Hypothalamus (tissue), 51 donors: Measurements from ENCODE around the gene C1orf94.
A peak's percentile ranks its signal among the peaks of the same experiment; 100 is the strongest.

Experiments used
- DNase-seq, 51 donors: peaks; one replicate each; lab custom pipeline; 2025; lab: John Stamatoyannopoulos, UW

Gene C1orf94

GRCh38 chr1:34176830-34177603, at the start of gene C1orf94:
Gene C1orf94, plus strand, starts transcription at chr1:34176907. Its CDS starts 883 bp downstream, at chr1:34177790.
- peak in 15 of 51 donors; percentile 2 to 48 (median 12) for DNase-seq

GRCh38 chr1:34127006-34128000, 49.4 kb upstream of the C1orf94 start:
- DNase-seq: no peak

- no peak for DNase-seq
Measured at GRCh38 chr1:34128186-34128889, 48.4 kb upstream of the C1orf94 start.

DNA sequence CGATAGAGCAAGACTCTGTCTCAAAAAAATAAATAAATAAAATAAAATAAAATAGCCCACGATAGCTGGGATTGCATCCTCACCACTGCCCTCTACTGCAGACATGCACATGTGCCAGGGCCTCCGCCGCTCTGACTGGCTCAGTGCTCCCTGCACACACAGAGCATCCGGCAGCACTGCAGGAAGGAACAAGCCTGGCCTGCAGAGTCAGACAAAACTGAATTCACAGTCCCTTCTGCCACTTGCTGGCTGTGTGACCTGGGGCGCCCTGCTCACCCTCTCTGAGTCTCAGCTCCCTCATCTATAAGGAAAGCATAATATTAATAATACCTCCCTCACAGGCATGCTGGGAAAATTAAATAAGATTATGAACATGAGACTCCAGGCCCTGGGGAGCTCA, 47.1 kb upstream of the C1orf94 start:
- DNase-seq: peak in 1 of 51 donors; percentile 20

DNA sequence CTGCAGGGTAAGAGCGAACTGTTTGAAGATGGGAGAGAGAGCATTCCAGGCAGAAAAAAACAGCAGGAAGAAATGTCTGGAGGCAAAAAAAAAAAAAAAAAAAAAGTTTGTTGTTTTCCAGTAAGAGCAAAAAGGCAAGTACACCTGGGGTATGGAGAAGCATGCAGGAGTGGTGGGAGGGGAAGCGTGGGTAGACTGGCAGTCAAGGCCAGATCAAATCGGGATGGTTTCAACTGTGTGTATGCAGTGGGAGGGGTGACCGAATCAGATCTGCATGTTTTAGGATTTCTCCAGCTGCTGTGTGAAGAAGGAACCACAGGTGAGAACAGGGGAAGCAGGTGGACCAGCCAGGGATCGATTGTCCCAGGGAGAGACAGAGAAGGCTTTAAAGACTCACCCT, 46.4 kb upstream of the C1orf94 start:
- DNase-seq: no peak

DNA sequence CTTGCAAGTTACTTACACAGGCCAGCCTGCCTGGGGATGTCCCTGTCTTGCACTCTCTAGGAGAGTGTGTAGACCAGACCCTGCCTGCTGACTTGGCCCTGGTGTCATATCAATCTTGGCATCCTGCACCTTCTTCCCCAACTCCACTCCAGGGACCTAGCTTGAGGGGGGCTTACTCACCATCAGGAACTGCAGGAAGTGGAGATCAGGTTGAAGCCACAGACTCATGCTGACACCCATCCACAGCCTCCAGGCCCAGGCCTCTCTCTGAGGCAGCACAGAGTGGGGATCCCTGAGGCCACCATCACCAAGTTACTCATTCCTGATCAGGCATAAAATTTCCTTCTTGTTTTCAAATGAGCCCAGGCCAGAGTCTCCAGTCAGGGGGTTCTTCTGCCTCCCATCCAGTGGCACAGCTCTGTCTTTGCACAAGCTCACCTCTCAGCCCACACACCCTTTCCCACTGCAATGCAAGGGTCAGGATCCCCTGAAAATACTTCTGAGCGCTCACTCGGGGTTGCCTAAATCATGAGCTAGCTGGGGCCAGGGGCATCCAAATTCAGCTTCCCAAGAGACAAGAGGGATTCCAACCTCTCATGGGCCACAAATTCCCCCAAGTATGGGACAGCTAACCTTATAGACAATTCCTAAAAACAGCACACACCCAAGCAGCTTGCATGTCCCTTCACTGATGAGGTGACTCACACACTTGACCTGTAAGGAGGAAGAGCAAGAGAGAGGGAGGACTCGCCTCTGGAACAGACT, 45.1 kb upstream of the C1orf94 start:
- no peak for DNase-seq

DNA sequence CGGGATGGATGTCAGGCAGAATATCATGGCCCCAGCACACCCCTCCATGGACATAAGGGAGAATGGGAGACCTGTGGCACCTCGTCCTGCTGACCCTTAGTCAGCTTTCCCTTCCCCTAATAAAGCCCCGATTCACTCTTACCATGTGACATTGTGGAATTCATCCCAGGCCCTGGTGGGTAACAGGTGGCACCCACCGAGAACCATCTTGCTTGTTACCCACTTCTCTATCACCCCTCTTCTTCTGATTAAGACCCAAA, 44.6 kb upstream of the C1orf94 start:
- DNase-seq: no peak

GRCh38 chr1:34137411-34137810, 39.3 kb upstream of the C1orf94 start:
- DNase-seq: no peak

GRCh38 chr1:34140011-34140676, 36.6 kb upstream of the C1orf94 start:
- DNase-seq: peak in 3 of 51 donors; percentile 12 to 22 (median 15)

DNA sequence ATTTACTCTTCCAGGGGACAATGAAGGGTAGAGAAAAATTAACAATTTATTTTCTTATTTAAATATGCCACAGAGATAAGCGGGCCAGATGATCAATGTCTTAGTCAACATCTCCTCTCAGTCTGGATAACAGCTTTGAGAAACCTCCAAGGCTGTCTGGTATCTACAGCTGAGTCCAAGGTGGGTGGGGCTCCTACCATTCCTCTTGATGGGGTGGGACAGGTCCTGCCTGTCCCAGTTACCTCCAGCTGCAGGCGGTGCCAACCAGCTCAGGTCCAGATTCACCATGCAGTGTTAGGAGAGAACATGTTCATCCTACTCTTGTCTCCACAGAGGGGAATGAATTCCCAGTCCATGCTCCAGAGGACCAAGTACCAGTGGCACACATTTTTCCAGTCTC, 32.7 kb upstream of the C1orf94 start:
- DNase-seq: no peak

- no peak for DNase-seq
Measured at GRCh38 chr1:34144766-34145165, 31.9 kb upstream of the C1orf94 start.

GRCh38 chr1:34147301-34147700, 29.4 kb upstream of the C1orf94 start:
- no peak for DNase-seq

DNA sequence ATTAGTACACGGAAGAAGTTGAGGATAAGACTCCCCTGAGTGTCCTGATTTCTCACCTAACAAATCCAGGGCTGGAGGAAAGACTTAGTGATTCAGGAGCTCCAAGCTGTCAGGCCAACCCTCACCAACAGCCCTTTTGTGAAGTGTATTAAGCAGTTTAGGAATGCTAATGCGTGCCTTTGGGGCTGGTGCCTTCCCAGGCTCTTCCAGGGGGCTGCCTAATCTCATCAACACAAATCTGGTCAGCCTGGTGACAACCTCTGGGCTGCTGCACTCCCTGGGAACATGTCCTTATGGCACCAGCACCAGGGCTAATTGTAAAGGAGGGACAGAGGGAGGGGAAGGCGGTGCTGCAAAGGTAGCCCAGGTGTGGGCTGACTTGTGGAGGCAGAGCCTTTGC, 27.2 kb upstream of the C1orf94 start:
- no peak for DNase-seq

GRCh38 chr1:34153246-34153645, 23.5 kb upstream of the C1orf94 start:
- DNase-seq: no peak

GRCh38 chr1:34155860-34156259, 20.8 kb upstream of the C1orf94 start:
- no peak for DNase-seq

DNA sequence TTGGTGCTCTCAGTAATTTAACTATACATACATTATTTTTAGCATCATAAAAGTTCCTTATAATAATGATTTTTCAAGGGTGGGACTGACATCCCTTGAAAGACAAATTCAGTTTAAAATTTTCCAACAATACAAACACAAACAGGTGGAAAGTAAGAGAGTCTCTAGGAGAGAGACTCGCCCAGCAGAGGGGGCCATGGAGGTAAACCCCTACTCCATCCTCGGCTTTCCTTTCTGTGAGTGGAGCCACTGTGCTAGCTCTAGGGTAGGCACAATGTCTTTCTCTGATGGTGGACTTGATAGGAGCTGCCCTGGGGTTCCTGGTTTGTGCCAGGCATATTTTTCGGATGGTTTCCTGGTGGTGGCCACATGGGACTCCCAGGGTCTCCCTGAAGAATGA, 20.0 kb upstream of the C1orf94 start:
- no peak for DNase-seq

DNA sequence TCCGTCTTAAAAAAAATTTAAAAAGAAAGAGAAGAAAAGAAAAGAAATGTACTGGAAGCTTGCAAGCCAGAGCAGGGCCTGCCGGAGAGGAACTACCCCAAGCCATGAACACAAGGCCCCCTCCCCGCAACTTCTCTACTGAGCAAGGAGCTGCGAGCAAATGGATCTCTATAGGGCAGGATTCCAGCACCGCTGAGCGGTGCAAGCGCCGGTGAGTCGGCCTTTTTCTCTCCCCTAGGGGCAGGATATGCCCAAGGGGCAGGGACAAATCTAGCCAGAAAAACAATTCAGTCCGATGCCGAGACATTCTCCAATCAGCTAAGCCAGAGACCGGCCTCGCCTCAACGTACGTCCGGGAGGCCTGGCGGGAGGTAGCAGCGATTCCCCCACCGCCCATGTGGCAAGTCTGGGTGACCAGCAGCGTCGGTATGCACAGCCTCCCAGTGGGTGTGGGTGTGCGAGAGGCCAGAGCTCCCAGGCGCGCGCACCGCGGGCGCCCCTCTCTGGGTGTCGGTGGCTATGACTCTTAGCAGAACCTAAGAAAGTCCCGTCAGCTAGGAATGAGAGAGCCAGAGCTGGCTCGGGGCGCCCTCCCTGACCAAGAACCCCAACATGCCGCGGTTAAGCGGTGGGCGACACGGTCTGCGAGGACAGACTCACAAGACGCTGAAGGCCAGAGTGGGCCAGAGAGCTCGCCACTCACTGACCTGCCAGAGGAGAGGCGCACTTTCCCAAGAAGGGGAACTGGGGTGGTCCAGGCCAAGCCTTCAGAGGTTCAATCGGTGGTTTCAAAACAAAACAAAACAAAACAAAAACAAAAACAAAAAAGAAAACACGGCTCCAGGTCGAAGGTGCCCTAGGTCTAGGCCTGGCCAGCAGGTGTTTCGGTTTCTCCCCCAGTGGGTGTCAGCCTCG, 13.6 kb upstream of the C1orf94 start:
- DNase-seq: peak; percentile 24 to 89 (median 68)
